Suppressor macrophage treated with lipopolysaccharide for 4 hours (primary cell): ENCODE measurements around the gene ASB2.

ENCODE experiments used
- DNase-seq: peaks from one replicate; pipeline ENCODE4 v3.0.0-alpha.2; 2020

ASB2 gene

GRCh38 chr14:93960108-93960475 is 16.3 kb downstream of the ASB2 start:
- peak; percentile 60 for DNase-seq

DNA sequence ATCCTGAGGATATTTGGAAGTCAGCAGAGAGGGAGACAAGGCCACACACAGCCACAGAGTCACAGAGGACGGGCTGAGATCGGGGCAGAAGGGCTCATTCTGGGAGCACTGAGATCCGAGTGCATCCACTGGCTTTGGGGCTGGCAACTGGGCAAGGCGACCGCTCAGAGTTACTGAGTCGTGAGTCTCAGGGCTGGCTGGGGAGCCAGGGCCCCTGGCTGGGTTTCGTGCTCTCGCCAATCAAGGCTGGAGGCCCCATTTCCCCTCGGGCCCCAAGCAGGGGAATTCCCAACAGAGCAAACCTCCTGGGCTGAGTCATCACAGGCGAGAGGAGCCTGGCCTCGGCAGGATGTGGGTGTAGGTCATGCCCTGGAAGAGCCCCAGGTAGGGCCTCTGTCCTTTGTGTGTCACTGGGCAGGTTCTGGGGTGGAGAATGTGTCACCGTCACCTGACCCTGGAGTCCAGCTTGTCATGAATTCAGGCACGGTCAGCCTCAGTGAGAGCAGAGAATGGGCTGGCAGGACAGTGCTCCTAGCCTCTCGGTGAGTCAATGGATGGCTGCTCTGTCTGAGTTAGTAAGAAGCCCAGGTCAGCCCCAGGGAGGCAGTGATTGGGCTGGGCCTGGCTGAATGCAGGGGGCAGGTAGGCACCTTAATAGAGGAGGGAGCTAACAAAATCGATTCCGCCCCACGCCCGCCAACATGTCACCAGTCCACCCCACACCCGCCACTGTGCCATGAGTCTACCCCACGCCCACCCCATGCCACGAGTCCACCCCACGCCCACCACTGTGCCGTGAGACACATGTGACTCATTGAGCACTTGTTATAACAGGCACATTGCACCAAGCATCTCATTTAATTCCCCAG is 16.9 kb downstream of the ASB2 start:
- DNase-seq: peak; percentile 91

- DNase-seq: no peak
Measured at GRCh38 chr14:93958567-93959238, 17.7 kb downstream of the ASB2 start.

DNA sequence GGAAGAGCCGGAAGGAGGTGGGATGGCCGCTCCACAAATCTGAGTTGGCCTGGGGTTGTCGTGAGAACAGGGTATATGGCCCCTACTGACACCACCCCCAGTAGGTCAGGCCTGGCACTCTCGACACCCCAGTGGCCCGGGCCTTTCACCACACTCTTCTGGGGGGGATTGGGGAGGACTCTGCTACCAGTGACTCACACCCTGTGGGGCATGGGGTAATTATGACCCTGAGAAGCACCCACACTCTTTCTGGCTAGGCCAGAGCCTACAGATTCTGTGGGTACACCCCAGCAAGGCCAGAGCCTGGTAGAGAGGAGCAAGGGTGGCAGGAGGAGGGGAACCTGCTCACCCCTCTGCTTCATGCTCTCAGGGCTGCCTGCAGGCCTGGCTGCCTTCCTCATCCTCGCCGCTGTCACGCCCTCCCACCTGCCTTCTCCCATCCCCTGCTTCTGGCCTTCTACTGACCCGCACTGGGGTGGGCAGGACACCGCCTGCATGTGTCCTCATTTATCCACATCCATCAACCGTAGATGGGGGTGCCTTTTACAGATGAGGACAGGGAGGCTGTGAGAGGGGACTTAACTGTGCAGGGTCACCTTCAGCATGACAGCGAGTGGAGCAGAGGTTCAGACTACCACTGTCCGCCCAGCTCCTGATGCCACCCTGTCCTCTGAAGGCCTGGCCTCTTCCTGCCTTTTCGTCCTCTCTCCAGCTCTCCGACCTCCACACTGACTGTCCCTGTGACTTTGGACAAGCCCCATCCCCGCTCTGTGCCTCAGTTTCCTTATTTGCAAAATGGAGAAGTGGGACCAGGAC is 18.4 kb downstream of the ASB2 start:
- no peak for DNase-seq

DNA sequence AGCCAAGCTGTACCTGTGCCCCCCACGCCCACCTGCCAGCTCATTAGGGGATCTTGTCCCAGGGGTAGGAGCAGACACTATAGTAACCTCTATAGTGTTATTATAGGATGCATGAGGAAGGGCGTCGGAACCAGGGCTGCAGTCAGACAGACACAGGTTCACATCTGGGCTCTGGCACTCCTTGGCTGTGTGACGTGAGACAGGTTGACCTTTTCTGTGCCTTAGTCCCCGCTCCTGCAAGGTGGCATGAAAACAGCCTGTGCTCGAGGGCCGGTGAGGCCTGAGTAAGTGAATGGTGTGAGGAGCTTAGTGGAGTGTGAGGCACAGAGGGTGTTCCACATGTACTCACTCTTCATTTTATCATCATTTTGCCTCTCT is 19.0 kb downstream of the ASB2 start:
- no peak for DNase-seq

DNA sequence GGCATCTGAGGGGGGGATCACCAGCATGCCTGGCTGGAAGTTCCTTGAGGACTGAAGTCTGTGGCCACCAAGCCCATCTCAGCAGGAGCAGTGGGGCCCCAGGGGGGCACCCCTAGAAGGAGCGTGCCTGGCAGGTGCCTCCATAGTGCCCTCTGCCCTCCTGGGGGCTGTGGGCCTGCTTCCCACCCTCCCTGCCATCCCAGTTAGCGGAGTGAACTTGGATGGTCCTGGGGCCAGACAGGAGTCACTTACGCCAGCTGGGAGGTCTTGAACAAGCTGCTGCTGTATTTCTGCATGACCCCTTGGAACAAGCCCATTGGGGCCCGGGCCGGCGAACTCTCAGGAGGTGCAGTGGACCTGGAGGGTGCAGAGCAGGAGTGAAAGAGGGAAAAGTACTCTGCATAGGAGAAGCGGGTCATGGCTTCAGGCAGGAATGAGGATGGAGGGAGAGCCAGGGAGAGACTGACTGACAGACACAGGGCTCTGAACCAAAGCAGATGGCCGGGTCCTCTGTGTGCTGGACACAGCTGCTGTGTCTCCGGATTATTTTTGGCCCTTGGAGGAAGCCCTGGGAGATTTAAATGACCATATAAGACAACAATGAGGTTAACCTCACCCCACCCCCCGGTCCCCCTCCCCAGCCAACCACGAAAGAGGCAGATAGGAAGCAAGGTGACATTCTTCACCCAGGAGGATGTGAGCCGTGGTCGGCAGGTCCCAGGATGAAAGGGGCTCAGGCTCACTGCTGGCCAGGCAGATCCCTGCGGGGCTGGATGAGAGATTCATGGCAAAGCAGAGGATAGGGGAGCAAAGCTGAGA is 19.6 kb downstream of the ASB2 start:
- DNase-seq: no peak

DNA sequence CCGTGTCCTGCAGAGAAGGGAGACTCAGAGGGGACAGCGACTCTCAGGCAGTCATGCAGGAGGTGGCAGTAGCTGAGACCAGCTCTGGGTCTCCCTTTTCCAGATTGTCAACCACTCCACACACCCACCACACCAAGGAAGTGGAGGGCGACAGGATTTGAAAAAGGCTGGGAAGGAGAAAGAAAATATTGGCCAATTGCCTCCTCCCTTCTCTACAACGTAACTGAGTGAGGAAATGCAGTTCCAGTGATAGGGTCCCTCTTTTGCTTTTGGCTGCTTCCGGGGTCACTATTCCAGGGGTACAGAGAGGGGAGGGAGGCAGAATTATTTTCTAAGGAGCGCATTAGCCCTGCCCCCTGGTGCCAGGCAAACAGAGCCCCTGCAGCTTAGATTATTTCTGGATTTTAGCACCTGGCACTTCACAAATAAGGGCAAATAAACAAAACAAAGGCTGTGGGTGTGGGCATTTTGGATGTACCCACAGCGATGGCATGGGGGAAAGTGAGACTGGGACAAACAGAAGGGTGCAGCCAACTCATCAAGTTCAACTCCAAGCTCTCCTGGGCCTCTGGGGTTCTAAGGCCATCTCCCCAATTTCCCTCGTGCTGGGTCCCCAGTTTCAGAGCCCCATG is 20.4 kb downstream of the ASB2 start:
- no peak for DNase-seq

GRCh38 chr14:93954900-93955849 is 21.2 kb downstream of the ASB2 start:
- peak; percentile 84 for DNase-seq

DNA sequence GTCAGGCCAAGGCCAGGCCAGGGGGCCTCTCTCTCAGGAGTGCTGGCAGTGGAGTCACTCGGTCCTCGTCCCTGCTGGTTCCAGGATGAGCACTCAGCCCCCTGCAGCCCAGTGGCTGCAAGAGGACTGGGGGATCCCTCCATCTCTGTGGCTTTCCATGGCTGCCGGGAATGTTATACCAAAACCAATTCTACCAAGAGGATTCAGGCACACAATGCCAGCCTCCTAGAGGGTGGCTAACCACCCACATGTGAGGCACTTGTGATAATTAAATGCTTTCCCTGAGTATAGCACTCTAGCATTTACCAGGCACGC is 21.9 kb downstream of the ASB2 start:
- no peak for DNase-seq

DNA sequence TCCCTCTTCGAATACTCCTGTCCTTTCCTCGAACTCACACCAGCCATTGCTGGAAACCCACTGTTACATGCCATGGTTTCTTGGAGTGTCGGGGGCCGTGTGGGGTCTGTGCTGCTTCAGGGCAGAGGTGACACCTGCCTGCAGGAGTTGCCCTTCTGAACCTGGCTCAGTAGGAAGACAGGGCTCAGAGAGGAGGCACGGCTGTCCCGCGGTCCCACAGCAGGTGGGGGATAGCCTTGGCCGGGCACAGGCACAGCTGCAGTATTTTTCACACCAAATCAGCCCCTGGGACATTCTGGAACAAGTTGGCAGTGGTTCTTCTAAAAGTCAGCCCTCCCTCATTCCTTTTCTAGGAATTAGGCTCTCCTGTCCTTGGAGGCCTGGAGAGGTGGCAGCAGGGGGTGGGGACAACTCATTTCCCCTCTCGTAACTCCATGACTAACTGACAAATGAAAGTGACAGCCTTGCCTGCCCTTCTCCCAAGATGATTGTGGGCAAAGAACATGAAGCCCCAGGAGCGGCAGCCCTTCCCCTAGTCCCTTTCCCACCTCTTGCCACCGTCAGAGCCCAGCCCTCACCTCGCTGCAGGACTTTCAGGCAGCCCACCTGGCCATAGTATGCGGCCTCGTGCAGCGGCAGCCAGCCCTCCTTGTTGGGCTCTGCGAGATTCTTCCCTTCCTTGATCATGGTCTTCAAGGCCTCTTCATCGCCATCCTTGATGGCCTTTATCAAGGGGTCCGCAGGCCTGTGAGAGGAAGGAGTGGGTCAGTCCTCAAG is 22.4 kb downstream of the ASB2 start:
- peak; percentile 53 for DNase-seq

- DNase-seq: no peak
Measured at GRCh38 chr14:93953263-93953662, 23.1 kb downstream of the ASB2 start.

- DNase-seq: no peak
Measured at GRCh38 chr14:93952829-93953228, 23.5 kb downstream of the ASB2 start.

DNA sequence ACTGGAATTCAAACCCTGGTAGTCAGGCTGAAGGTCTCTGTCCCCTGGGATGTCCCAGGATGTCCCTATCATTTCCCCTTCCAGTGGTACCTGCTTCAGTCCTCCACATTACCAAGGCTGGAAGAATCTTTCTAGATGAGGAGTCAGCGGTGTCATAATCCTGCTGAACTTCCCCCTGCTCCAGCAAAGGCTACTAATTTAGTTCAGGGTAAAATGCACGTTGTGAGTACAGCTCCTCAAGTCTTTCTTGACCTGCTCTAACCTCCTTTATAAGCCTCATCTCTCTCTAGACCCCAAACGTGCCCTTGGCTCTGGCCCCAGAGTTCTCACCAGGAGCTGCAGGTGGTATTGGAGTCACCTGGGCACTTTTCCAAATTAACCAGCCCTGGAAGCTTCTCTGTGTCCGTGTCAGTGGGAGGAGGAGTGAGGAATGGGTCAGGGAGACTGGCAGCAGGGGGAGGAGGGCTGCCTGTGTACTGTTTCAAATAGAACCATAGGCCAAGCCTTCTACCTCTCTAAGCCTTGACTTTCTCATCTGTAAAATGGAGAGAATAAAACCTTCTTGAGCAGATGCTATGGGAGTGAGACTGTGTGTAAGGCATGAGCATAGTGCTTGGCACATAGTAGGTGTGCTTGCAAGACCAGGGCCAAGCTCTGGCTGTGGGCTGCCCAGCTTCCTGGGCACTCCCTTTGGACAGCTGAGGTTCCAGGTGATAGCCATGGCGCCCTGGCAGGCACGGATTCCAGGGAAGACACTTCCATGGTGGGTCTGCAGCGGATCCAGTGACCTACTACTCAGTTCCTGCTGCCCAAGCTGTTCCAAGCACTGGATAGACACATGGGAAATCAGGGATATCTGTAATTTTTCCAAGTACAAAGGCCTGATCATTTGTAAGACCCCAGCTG is 24.5 kb downstream of the ASB2 start:
- peak; percentile 23 for DNase-seq

DNA sequence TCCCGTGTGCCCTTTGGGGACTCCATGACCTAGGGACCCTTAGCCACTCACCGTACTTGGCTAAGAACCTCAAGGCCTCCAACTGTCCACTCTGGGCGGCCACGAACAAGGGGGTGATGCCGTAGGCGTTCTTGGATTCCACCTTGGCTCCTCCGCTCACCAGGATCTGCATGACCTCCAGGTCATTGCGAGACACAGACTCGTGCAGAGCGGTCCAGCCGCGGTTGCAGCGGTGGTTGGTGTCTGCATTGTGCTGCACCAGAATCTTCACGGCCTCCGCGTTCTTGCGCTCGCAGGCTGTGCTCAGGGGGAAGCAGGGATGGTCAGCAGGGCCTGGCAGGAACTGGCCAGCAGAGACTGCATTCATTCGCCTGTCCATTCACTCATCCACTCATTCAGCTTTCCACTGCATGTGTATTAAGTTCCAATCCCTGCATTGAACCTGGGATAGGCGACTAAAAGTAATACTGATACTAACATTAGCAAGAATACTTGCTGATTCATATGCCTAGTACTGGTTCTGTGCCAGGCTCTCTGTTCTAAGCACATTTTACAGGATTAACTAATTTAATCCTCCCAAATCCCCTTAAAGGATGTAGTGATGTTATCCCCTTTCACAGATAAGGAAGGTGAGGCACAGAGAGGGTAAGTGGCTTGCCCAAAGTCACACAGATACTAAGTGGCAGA is 25.3 kb downstream of the ASB2 start:
- no peak for DNase-seq

GRCh38 chr14:93949511-93950075 is 26.8 kb downstream of the ASB2 start:
- no peak for DNase-seq

DNA sequence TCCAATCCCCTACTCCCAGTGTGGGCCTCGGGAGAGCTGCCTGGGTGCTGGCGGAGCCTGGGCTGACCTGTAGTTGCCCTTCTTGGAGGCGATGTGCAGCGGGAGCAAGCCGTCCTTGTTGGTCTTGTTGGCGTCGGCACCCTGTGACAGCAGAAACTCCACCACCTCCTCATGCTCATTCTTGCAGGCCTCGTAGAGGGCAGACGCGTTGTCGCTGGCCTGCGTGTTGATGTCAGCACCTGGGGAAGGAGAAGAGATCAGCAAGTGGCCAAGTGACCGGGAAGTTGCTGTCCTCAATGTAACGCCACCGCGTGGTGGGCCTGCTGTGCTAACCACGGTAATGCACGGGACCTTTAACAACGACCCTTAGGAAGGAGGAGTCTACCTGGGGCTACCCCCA is 29.1 kb downstream of the ASB2 start:
- no peak for DNase-seq

- DNase-seq: no peak
Measured at GRCh38 chr14:93946541-93947090, 29.8 kb downstream of the ASB2 start.

- no peak for DNase-seq
Measured at GRCh38 chr14:93946104-93946503, 30.3 kb downstream of the ASB2 start.
